Naive thymus-derived CD4-positive, alpha-beta T cell (primary cell): ENCODE measurements around the gene TMEM63C. TPM values are rescaled to one million over a fixed set of nuclear protein-coding genes. Genes with fewer than 3 reads are reported as not detected.

ENCODE experiments used
- ATAC-seq: fragments of 150-1000 bp; cut with Tn5 transposase; 2 replicates; pipeline ENCODE4 v1.10.0; 2021; ENCODE audit warnings: mild to moderate bottlenecking, moderate library complexity
- CTCF ChIA-PET: fragments of 350-600 bp; sonication (Branson Sonifier 250); formaldehyde crosslinking; loops from one replicate; lab custom pipeline; 2021; ENCODE audit warnings: antibody characterized with exemption; lab: Charles Lee
- POLR2A ChIA-PET: fragments of 350-600 bp; sonication (Branson Sonifier 250); formaldehyde crosslinking; loops from one replicate; lab custom pipeline; 2021; ENCODE audit warnings: antibody characterized with exemption, inconsistent platforms; lab: Charles Lee
- DNase-seq, 9 donors: peaks; one replicate each; pipeline versions ENCODE4 v3.0.0 to v3.0.0-alpha.2; 2020 to 2022; ENCODE audit warnings: mixed read lengths in 1 of 9
- H3K27ac ChIP-seq: one replicate; pipeline ENCODE4 v1.7.0; 2013; ENCODE audit warnings: mild to moderate bottlenecking, low read depth, low read length, moderate library complexity
- H3K27me3 ChIP-seq, 2 donors: one replicate each; pipeline ENCODE4 v1.7.0; 2013; ENCODE audit warnings: low read length in 2 of 2, mild to moderate bottlenecking in 2 of 2, moderate library complexity in 2 of 2; ENCODE audit not compliant: control insufficient read depth in 2 of 2, insufficient read depth in 2 of 2
- H3K36me3 ChIP-seq, 3 experiments: 1 replicate in 2 of 3; 2 replicates in 1 of 3; pipeline ENCODE4 v1.7.0; 2013; ENCODE audit warnings: low read length in 3 of 3, mild to moderate bottlenecking in 3 of 3, moderate library complexity in 1 of 3; ENCODE audit not compliant: insufficient read depth in 3 of 3, control insufficient read depth in 2 of 3
- H3K4me1 ChIP-seq, 2 donors: one replicate each; pipeline ENCODE4 v1.7.0; 2013; ENCODE audit warnings: low read length in 2 of 2, mild to moderate bottlenecking in 2 of 2, moderate library complexity in 1 of 2; ENCODE audit not compliant: control insufficient read depth in 2 of 2, insufficient read depth in 2 of 2
- H3K4me3 ChIP-seq: 2 replicates; pipeline ENCODE4 v1.7.0; 2013; ENCODE audit warnings: mild to moderate bottlenecking, low read length
- H3K9me3 ChIP-seq, 3 experiments: 1 replicate in 2 of 3; 2 replicates in 1 of 3; pipeline ENCODE4 v1.7.0; 2013; ENCODE audit warnings: low read length in 3 of 3; ENCODE audit not compliant: control insufficient read depth in 2 of 3
- H3K27ac Mint-ChIP-seq, 9 donors: one replicate each; pipeline ENCODE4 v1.8.0; 2020 to 2022; ENCODE audit warnings: mixed read lengths in 9 of 9, mild to moderate bottlenecking in 8 of 9, moderate library complexity in 5 of 9, inconsistent platforms in 2 of 9
- H3K27me3 Mint-ChIP-seq, 5 donors: one replicate each; pipeline ENCODE4 v1.8.0; 2021 to 2022; ENCODE audit warnings: mixed read lengths in 5 of 5, mild to moderate bottlenecking in 1 of 5
- H3K36me3 Mint-ChIP-seq, 5 donors: one replicate each; pipeline ENCODE4 v1.8.0; 2020 to 2022; ENCODE audit warnings: mixed read lengths in 5 of 5, mild to moderate bottlenecking in 3 of 5, inconsistent platforms in 1 of 5
- H3K4me1 Mint-ChIP-seq, 7 donors: one replicate each; pipeline ENCODE4 v1.8.0; 2020 to 2022; ENCODE audit warnings: mixed read lengths in 7 of 7, mild to moderate bottlenecking in 3 of 7, inconsistent platforms in 1 of 7
- H3K4me3 Mint-ChIP-seq, 10 donors: one replicate each; pipeline ENCODE4 v1.8.0; 2020 to 2022; ENCODE audit warnings: mild to moderate bottlenecking in 10 of 10, mixed read lengths in 10 of 10, moderate library complexity in 6 of 10, inconsistent platforms in 2 of 10
- H3K9me3 Mint-ChIP-seq, 11 donors: one replicate each; pipeline ENCODE4 v1.8.0; 2020 to 2022; ENCODE audit warnings: mixed read lengths in 11 of 11, mild to moderate bottlenecking in 4 of 11, inconsistent platforms in 1 of 11, moderate library complexity in 1 of 11
- intact Hi-C, 2 donors: fragments of 100-400 bp; cut with micrococcal nuclease; formaldehyde crosslinking; loops; one replicate each; pipeline ENCODE4 v1.15.1; 2023
- polyA plus RNA-seq, 2 donors: library from polyadenylated mRNA; unstranded; fragments of 300-500 nt; fragmentation: Illumina TruSeq; gene quantifications; one replicate each; pipeline ENCODE4 v1.2.3, GENCODE V29; 2021
- total RNA-seq, 6 experiments: library from RNA in 5 of 6; stranded (reverse) in 5 of 6; gene quantifications; 1 replicate in 5 of 6; 2 replicates in 1 of 6; pipeline ENCODE4 v1.2.3 and lab custom pipeline; 2021 to 2026

TMEM63C gene
- total and polyA plus RNA-seq, 7 experiments from 2014 or later = 0.46 to 4.9 (median 0.80) TPM; not detected in 2

GRCh38 chr14:77208291-77208978 lies 26.8 kb downstream of the TMEM63C start:
- H3K27ac Mint-ChIP-seq = no peak overlapping the region
- intact Hi-C loops = loop anchor here in 1 of 2 donors (1.0 kb wide), 1 partner anchor 75 kb away; no protein-coding TSS in a partner anchor
- peak in 7 of 9 donors; percentile 17 to 70 (median 41) for DNase-seq

DNA sequence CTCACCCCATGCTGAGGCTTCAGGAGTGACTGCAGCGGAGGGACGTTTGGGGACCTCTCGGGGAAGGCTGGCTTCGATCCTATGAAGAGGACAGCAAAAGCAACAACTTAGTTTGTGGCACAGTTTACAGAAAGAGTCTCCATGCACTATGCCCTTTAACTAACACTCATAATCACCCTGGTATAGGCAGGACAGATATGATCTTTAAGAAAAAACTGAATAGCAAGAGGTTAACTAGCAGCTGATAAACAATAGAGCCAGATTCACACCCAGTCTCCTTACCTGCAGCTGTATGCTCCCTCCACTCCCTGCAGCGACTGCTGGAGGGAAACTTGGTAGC lies 27.4 kb downstream of the TMEM63C start:
- H3K9me3 ChIP-seq = no peaks in the 10 kb centered on the region
- no peak for ATAC-seq
- DNase-seq = no peak
- peaks cover 0 to 3% (median 0%) of the 10 kb centered on the region in 7 donors for H3K4me1 Mint-ChIP-seq
- H3K4me3 Mint-ChIP-seq = no peak overlapping the region
- no peak overlapping the region for H3K27ac ChIP-seq
- H3K36me3 ChIP-seq = no peaks in the 10 kb centered on the region
- H3K4me1 ChIP-seq = no peaks in the 10 kb centered on the region
- intact Hi-C loops = loop anchor here in 1 of 2 donors (1.0 kb wide), 1 partner anchor 76 kb away; no protein-coding TSS in a partner anchor
- no peaks in the 10 kb centered on the region for H3K27me3 ChIP-seq
- ChIA-PET CTCF (no interaction called here), POLR2A (no interaction called here)
- no peak overlapping the region for H3K27ac Mint-ChIP-seq
- H3K9me3 Mint-ChIP-seq = peaks cover 0 to 10% (median 0%) of the 10 kb centered on the region in 11 donors
- H3K36me3 Mint-ChIP-seq = no peaks in the 10 kb centered on the region
- H3K27me3 Mint-ChIP-seq = peaks cover 5 to 39% (median 10%) of the 10 kb centered on the region in 5 donors
- no peak overlapping the region for H3K4me3 ChIP-seq

More at GRCh38 chr14:77208291-77208978, 26.8 kb downstream of the TMEM63C start:
- no peak overlapping the region for H3K4me3 Mint-ChIP-seq
- ChIA-PET POLR2A (interaction anchor here (0.6 kb wide), 1 partner anchor 298 kb away, joined by 3 read pairs; no protein-coding TSS in a partner anchor), CTCF (no interaction called here)
- H3K36me3 ChIP-seq = no peaks in the 10 kb centered on the region
- no peaks in the 10 kb centered on the region for H3K27me3 ChIP-seq
- H3K9me3 ChIP-seq = no peaks in the 10 kb centered on the region
- peaks cover 0 to 2% (median 0%) of the 10 kb centered on the region in 7 donors for H3K4me1 Mint-ChIP-seq
- peaks cover 0 to 10% (median 0%) of the 10 kb centered on the region in 11 donors for H3K9me3 Mint-ChIP-seq
- H3K4me3 ChIP-seq = no peak overlapping the region
- ATAC-seq = no peak
- peaks cover 5 to 39% (median 8%) of the 10 kb centered on the region in 5 donors for H3K27me3 Mint-ChIP-seq
- H3K4me1 ChIP-seq = no peaks in the 10 kb centered on the region
- no peak overlapping the region for H3K27ac ChIP-seq
- no peaks in the 10 kb centered on the region for H3K36me3 Mint-ChIP-seq

- H3K27me3 ChIP-seq = no peaks in the 10 kb centered on the region
- H3K27ac ChIP-seq = no peak overlapping the region
- Mint-ChIP-seq H3K27me3 (peaks cover 6 to 49% (median 27%) of the 10 kb centered on the region in 5 donors), H3K9me3 (peaks cover 0 to 4% (median 0%) of the 10 kb centered on the region in 11 donors), H3K4me1 (peaks cover 0 to 4% (median 0%) of the 10 kb centered on the region in 7 donors), H3K36me3 (no peaks in the 10 kb centered on the region), H3K4me3 (no peak overlapping the region), H3K27ac (no peak overlapping the region)
- intact Hi-C loops = no loop called here
- no peaks in the 10 kb centered on the region for H3K4me1 ChIP-seq
- ATAC-seq (no peak), DNase-seq (no peak)
- no peak overlapping the region for H3K4me3 ChIP-seq
- no peaks in the 10 kb centered on the region for H3K9me3 ChIP-seq
- ChIA-PET POLR2A (no interaction called here), CTCF (interaction anchor here (0.6 kb wide), 2 partner anchors 33 to 236 kb away, joined by 4 read pairs; no protein-coding TSS in a partner anchor)
- H3K36me3 ChIP-seq = no peaks in the 10 kb centered on the region
Observed at GRCh38 chr14:77212097-77212870, 30.7 kb downstream of the TMEM63C start.

- peaks cover 6 to 41% (median 27%) of the 10 kb centered on the region in 5 donors for H3K27me3 Mint-ChIP-seq
- peaks cover 0 to 4% (median 0%) of the 10 kb centered on the region in 7 donors for H3K4me1 Mint-ChIP-seq
- Histone ChIP-seq H3K27ac (no peak overlapping the region), H3K4me3 (no peak overlapping the region), H3K9me3 (no peaks in the 10 kb centered on the region), H3K27me3 (no peaks in the 10 kb centered on the region), H3K4me1 (no peaks in the 10 kb centered on the region), H3K36me3 (no peaks in the 10 kb centered on the region)
- CTCF ChIA-PET = interaction anchor here (0.6 kb wide), 1 partner anchor 34 kb away, joined by 4 read pairs; no protein-coding TSS in a partner anchor
- intact Hi-C loops = no loop called here
- peak; percentile 32 for ATAC-seq
- DNase-seq = peak in 1 of 9 donors; percentile 49
- H3K4me3 Mint-ChIP-seq = no peak overlapping the region
- peaks cover 0 to 4% (median 0%) of the 10 kb centered on the region in 11 donors for H3K9me3 Mint-ChIP-seq
- no peak overlapping the region for H3K27ac Mint-ChIP-seq
- H3K36me3 Mint-ChIP-seq = no peaks in the 10 kb centered on the region
- POLR2A ChIA-PET = no interaction called here
Observed at GRCh38 chr14:77212943-77213678, 31.5 kb downstream of the TMEM63C start.

GRCh38 chr14:77213679-77214016 lies 32.0 kb downstream of the TMEM63C start:
- no peaks in the 10 kb centered on the region for H3K36me3 Mint-ChIP-seq
- POLR2A ChIA-PET = no interaction called here

DNA sequence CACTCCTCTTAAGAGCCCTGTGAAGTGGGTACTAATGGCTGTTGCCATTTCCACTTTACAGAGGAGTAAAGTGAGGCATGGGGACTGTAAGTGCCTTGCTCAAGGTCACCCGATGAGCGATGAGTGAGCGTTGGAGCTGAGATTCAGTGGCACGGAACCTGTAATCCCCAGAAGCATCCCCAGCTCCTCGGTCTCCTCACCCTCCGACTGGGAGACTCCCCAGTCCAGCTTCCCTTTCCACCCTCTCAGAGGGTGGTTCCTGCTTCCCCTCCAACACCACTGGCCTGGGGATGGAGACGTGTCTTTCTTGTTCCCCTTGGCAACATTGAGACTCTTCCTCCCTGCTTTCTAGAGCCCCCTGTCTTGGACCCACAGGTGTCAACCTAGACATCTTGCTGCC lies 32.6 kb downstream of the TMEM63C start:
- peaks cover 0 to 3% (median 0%) of the 10 kb centered on the region in 11 donors for H3K9me3 Mint-ChIP-seq
- no peak for DNase-seq
- no peak overlapping the region for H3K27ac Mint-ChIP-seq
- ChIA-PET CTCF (no interaction called here), POLR2A (no interaction called here)
- H3K27me3 Mint-ChIP-seq = peaks cover 6 to 35% (median 27%) of the 10 kb centered on the region in 5 donors
- peaks cover 0 to 4% (median 0%) of the 10 kb centered on the region in 7 donors for H3K4me1 Mint-ChIP-seq
- no peak overlapping the region for H3K4me3 ChIP-seq
- no peaks in the 10 kb centered on the region for H3K27me3 ChIP-seq
- H3K4me1 ChIP-seq = no peaks in the 10 kb centered on the region
- no peak for ATAC-seq
- H3K9me3 ChIP-seq = no peaks in the 10 kb centered on the region
- H3K27ac ChIP-seq = no peak overlapping the region
- no peaks in the 10 kb centered on the region for H3K36me3 Mint-ChIP-seq
- intact Hi-C loops = no loop called here
- H3K4me3 Mint-ChIP-seq = no peak overlapping the region
- no peaks in the 10 kb centered on the region for H3K36me3 ChIP-seq

More at GRCh38 chr14:77213679-77214016, 32.0 kb downstream of the TMEM63C start:
- no peaks in the 10 kb centered on the region for H3K36me3 ChIP-seq
- no peaks in the 10 kb centered on the region for H3K9me3 ChIP-seq
- peaks cover 0 to 4% (median 0%) of the 10 kb centered on the region in 7 donors for H3K4me1 Mint-ChIP-seq
- no peaks in the 10 kb centered on the region for H3K4me1 ChIP-seq
- H3K27me3 Mint-ChIP-seq = peaks cover 6 to 36% (median 27%) of the 10 kb centered on the region in 5 donors
- ATAC-seq (no peak), DNase-seq (no peak)
- CTCF ChIA-PET = no interaction called here
- intact Hi-C loops = no loop called here
- no peak overlapping the region for H3K27ac ChIP-seq
- peaks cover 0 to 3% (median 0%) of the 10 kb centered on the region in 11 donors for H3K9me3 Mint-ChIP-seq
- no peak overlapping the region for H3K4me3 ChIP-seq
- H3K4me3 Mint-ChIP-seq = no peak overlapping the region
- no peaks in the 10 kb centered on the region for H3K27me3 ChIP-seq
- no peak overlapping the region for H3K27ac Mint-ChIP-seq
